SU-DHL-6 (cell line): ENCODE data around the gene DMAP1.

Source experiments
- CTCF ChIP-seq: fragments of 200-600 bp; sonication (generic); IDR thresholded peaks from one replicate; pipeline ENCODE4 v1.5.1; 2017; ENCODE audit warnings: antibody characterized with exemption, mild to moderate bottlenecking, low read length, moderate library complexity; ENCODE audit not compliant: insufficient read depth, poor library complexity, severe bottlenecking
- EZH2phosphoT487 ChIP-seq: fragments of 200-600 bp; sonication (generic), shearing (Covaris generic); conservative IDR thresholded peaks from 2 replicates; pipeline ENCODE4 v1.6.1; 2018; ENCODE audit warnings: mild to moderate bottlenecking, antibody characterized with exemption, low read length, moderate library complexity, mixed read lengths

- TF ChIP-seq CTCF (no peak), EZH2phosphoT487 (no peak)
Measured at GRCh38 chr1:44254392-44254910, 41.2 kb downstream of the DMAP1 start.
